Measurements from ENCODE around the gene ANK2.

ANK2 gene

GRCh38 chr4:113049421-113050370 is at the start of gene ANK2:
Gene ANK2 (plus strand): TSS chr4:113049653. CDS start chr4:113049729, 76 bp downstream.
- peak; percentile 44 for DNase-seq

- no peak for DNase-seq
These were observed 45.6 kb upstream of the ANK2 start for GRCh38 chr4:113003841-113004240.

- no peak for DNase-seq
These were observed 44.8 kb upstream of the ANK2 start for GRCh38 chr4:113004655-113005054.

GRCh38 chr4:113006632-113007031 is 42.8 kb upstream of the ANK2 start:
- DNase-seq, result no peak

GRCh38 chr4:113007151-113007550 is 42.3 kb upstream of the ANK2 start:
- no peak for DNase-seq

GRCh38 chr4:113008135-113008534 is 41.3 kb upstream of the ANK2 start:
- DNase-seq, result no peak

- DNase-seq, result no peak
These were observed 40.7 kb upstream of the ANK2 start for GRCh38 chr4:113008716-113009115.

- DNase-seq, result no peak
These were observed 40.0 kb upstream of the ANK2 start for GRCh38 chr4:113009461-113009860.

- no peak for DNase-seq
These were observed 37.2 kb upstream of the ANK2 start for GRCh38 chr4:113012122-113012725.

GRCh38 chr4:113012786-113013185 is 36.7 kb upstream of the ANK2 start:
- no peak for DNase-seq

GRCh38 chr4:113013751-113014150 is 35.7 kb upstream of the ANK2 start:
- no peak for DNase-seq

- DNase-seq, result no peak
These were observed 33.1 kb upstream of the ANK2 start for GRCh38 chr4:113016377-113016776.

- peak; percentile 39 for DNase-seq
These were observed 28.5 kb upstream of the ANK2 start for GRCh38 chr4:113020966-113021365.

GRCh38 chr4:113024388-113024787 is 25.1 kb upstream of the ANK2 start:
- DNase-seq, result no peak

GRCh38 chr4:113025416-113025815 is 24.0 kb upstream of the ANK2 start:
- DNase-seq, result no peak

- no peak for DNase-seq
These were observed 22.9 kb upstream of the ANK2 start for GRCh38 chr4:113026556-113026955.

- no peak for DNase-seq
These were observed 21.4 kb upstream of the ANK2 start for GRCh38 chr4:113028074-113028473.

GRCh38 chr4:113031212-113031611 is 18.2 kb upstream of the ANK2 start:
- DNase-seq, result no peak

- DNase-seq, result no peak
These were observed 8.7 kb upstream of the ANK2 start for GRCh38 chr4:113040793-113041192.

- DNase-seq, result no peak
These were observed 7.0 kb upstream of the ANK2 start for GRCh38 chr4:113042502-113042901.

- no peak for DNase-seq
These were observed 5.9 kb upstream of the ANK2 start for GRCh38 chr4:113043591-113043990.

- DNase-seq, result no peak
These were observed 910 bp downstream of the ANK2 start for GRCh38 chr4:113050371-113050755.

- no peak for DNase-seq
These were observed 1.4 kb downstream of the ANK2 start for GRCh38 chr4:113050837-113051236.

GRCh38 chr4:113051361-113051760 is 1.9 kb downstream of the ANK2 start:
- no peak for DNase-seq

All from NCI-H1694 (cell line).